Bronchial epithelial cell (primary cell): ENCODE results near the gene NUB1. TPM values are rescaled to one million over a fixed set of nuclear protein-coding genes. Genes with fewer than 3 reads are reported as not detected.

ENCODE experiments used
- DNase-seq: peaks from one replicate; pipeline ENCODE4 v3.0.0-alpha.2; 2010; ENCODE audit warnings: low read depth
- FAIRE-seq: peaks from 2 replicates; lab custom pipeline; 2011; peaks lifted over from hg19 to GRCh38; lab: Jason Lieb, UNC
- H3K27me3 ChIP-seq: 2 replicates; pipeline ENCODE4 v1.5.1; 2011; ENCODE audit warnings: low read length; ENCODE audit not compliant: control insufficient read depth, insufficient read depth
- H3K36me3 ChIP-seq: 2 replicates; pipeline ENCODE4 v1.5.1; 2011; ENCODE audit warnings: low read length; ENCODE audit not compliant: control insufficient read depth, insufficient read depth
- H3K4me3 ChIP-seq: 2 replicates; pipeline ENCODE4 v1.5.1; 2011; ENCODE audit warnings: mild to moderate bottlenecking, low read depth, low read length, control low read depth
- CTCF ChIP-seq: IDR thresholded peaks from 2 replicates; pipeline ENCODE4 v1.5.1; 2011; ENCODE audit warnings: mild to moderate bottlenecking, moderate library complexity, low read length, control low read depth, inconsistent platforms; ENCODE audit not compliant: insufficient read depth, severe bottlenecking
- total RNA-seq: library from RNA; depleted of rRNA; stranded (reverse); fragments of >200 nt; gene quantifications from 2 replicates; pipeline ENCODE4 v1.2.1, GENCODE V29; 2014

The NUB1 gene
- total RNA-seq, 1 donor from 2014 or later, result 34.0 TPM

- TF ChIP-seq CTCF, result no peak
- DNase-seq, result no peak
- FAIRE-seq, result no peak
These were observed 29.3 kb upstream of the NUB1 start for GRCh38 chr7:151312356-151312755.

GRCh38 chr7:151312831-151313809 is 28.5 kb upstream of the NUB1 start:
- DNase-seq (no peak), FAIRE-seq (peak; percentile 75)
- no peak for TF ChIP-seq CTCF
- H3K4me3 ChIP-seq, result no peak overlapping the region
- H3K36me3 ChIP-seq, result no peaks in the 10 kb centered on the region
- H3K27me3 ChIP-seq, result no peaks in the 10 kb centered on the region

More at GRCh38 chr7:151312356-151312755, 29.3 kb upstream of the NUB1 start:
- Histone ChIP-seq H3K27me3 (no peaks in the 10 kb centered on the region), H3K4me3 (no peak overlapping the region), H3K36me3 (no peaks in the 10 kb centered on the region)

GRCh38 chr7:151313857-151314256 is 27.8 kb upstream of the NUB1 start:
- no peak for DNase-seq
- no peak for FAIRE-seq
- no peaks in the 10 kb centered on the region for H3K27me3 ChIP-seq
- TF ChIP-seq CTCF, result no peak
- no peak overlapping the region for H3K4me3 ChIP-seq
- H3K36me3 ChIP-seq, result no peaks in the 10 kb centered on the region

GRCh38 chr7:151314401-151314800 is 27.2 kb upstream of the NUB1 start:
- Histone ChIP-seq H3K27me3 (no peaks in the 10 kb centered on the region), H3K4me3 (no peak overlapping the region), H3K36me3 (no peaks in the 10 kb centered on the region)
- no peak for FAIRE-seq
- no peak for DNase-seq
- no peak for TF ChIP-seq CTCF

GRCh38 chr7:151315038-151315655 is 26.5 kb upstream of the NUB1 start:
- DNase-seq (peak; percentile 38), FAIRE-seq (no peak)
- Histone ChIP-seq H3K36me3 (no peaks in the 10 kb centered on the region), H3K27me3 (no peaks in the 10 kb centered on the region), H3K4me3 (no peak overlapping the region)
- peak; percentile 78 for TF ChIP-seq CTCF
